ENCODE data around the gene FOXB2.

The FOXB2 gene

GRCh38 chr9:77021291-77021894 lies 1.9 kb downstream of the FOXB2 start:
- Mint-ChIP-seq H3K27ac (no peak overlapping the region), H3K36me3 (ENCODE audit: low read depth) (no peaks in the 10 kb centered on the region), H3K4me1 (peaks cover 34% of the 10 kb centered on the region), H3K4me3 (peak overlapping the region in 1 of 3 experiments; percentile 27), H3K9me3 (no peaks in the 10 kb centered on the region), H3K27me3 (ENCODE audit: low read depth) (peaks cover 98% of the 10 kb centered on the region)
- no peak for TF ChIP-seq CTCF (IDR thresholded peaks at IDR 0.05; ENCODE audit: unreplicated experiment in 3 of 3)

- Mint-ChIP-seq H3K27me3 (ENCODE audit: low read depth) (peaks cover 96% of the 10 kb centered on the region), H3K27ac (no peak overlapping the region), H3K4me1 (peaks cover 30% of the 10 kb centered on the region), H3K4me3 (peak overlapping the region; percentile 32 to 52 (median 38)), H3K36me3 (ENCODE audit: low read depth) (no peaks in the 10 kb centered on the region), H3K9me3 (no peaks in the 10 kb centered on the region)
- TF ChIP-seq CTCF (IDR thresholded peaks at IDR 0.05; ENCODE audit: unreplicated experiment in 3 of 3), result no peak
These were observed 2.7 kb downstream of the FOXB2 start for GRCh38 chr9:77021922-77022782.

- H3K27ac Mint-ChIP-seq, result no peak overlapping the region
- no peaks in the 10 kb centered on the region for H3K9me3 Mint-ChIP-seq
- TF ChIP-seq CTCF (IDR thresholded peaks at IDR 0.05; ENCODE audit: unreplicated experiment in 3 of 3), result peak in 1 of 3 experiments; percentile 20
- H3K36me3 Mint-ChIP-seq (ENCODE audit: low read depth), result no peaks in the 10 kb centered on the region
- peaks cover 89% of the 10 kb centered on the region for H3K27me3 Mint-ChIP-seq (ENCODE audit: low read depth)
- H3K4me1 Mint-ChIP-seq, result peaks cover 22% of the 10 kb centered on the region
- peak overlapping the region in 2 of 3 experiments; percentile 32 to 52 for H3K4me3 Mint-ChIP-seq
These were observed 3.5 kb downstream of the FOXB2 start for GRCh38 chr9:77022783-77023440.

- H3K4me3 Mint-ChIP-seq, result no peak overlapping the region
- H3K4me1 Mint-ChIP-seq, result peaks cover 17% of the 10 kb centered on the region
- no peaks in the 10 kb centered on the region for H3K36me3 Mint-ChIP-seq (ENCODE audit: low read depth)
- TF ChIP-seq CTCF (IDR thresholded peaks at IDR 0.05; ENCODE audit: unreplicated experiment in 3 of 3), result no peak
- no peaks in the 10 kb centered on the region for H3K9me3 Mint-ChIP-seq
- H3K27ac Mint-ChIP-seq, result no peak overlapping the region
- peaks cover 89% of the 10 kb centered on the region for H3K27me3 Mint-ChIP-seq (ENCODE audit: low read depth)
These were observed 4.3 kb downstream of the FOXB2 start for GRCh38 chr9:77023726-77024125.

GRCh38 chr9:77024776-77025545 lies 5.5 kb downstream of the FOXB2 start:
- Mint-ChIP-seq H3K27ac (no peak overlapping the region), H3K27me3 (ENCODE audit: low read depth) (peaks cover 88% of the 10 kb centered on the region), H3K4me1 (peaks cover 13% of the 10 kb centered on the region), H3K9me3 (no peaks in the 10 kb centered on the region), H3K4me3 (no peak overlapping the region), H3K36me3 (ENCODE audit: low read depth) (no peaks in the 10 kb centered on the region)
- no peak for TF ChIP-seq CTCF (IDR thresholded peaks at IDR 0.05; ENCODE audit: unreplicated experiment in 3 of 3)
